ENCODE measurements around the gene EPM2A.
"Not testable (repeated sequence)": the region's sequence is repeated elsewhere in the genome, so short reads cannot be mapped to it uniquely, and the experiment has no call there.

EPM2A gene

DNA sequence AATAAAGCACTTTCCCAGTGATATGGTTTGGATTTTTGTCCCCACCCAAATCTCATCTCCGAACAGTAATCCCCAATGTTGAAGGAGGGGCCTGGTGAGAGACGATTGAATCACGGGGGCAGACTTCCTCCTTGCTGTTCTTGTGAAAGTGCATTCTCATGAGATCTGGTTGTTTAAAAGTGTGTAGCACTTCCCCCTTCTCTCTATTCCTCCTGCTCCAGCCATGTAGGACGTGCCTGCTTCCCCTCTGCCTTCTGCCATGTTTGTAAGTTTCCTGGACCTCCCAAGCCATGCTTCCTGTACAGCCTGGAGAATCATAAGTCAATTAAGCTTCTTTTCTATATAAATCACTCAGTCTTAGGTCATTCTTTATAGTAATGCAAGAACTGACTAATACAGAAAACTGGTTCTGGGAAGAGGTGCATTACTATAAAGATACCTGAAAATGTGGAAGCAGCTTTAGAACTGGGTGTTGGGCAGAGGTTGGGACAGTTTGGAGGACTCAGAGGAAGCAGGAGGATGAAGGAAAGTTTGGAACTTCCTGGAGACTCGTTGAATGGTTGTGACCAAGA lies 7.4 kb downstream of the EPM2A start:
- TF ChIP-seq JUND (IDR thresholded peaks at IDR 0.05; ENCODE audit: low read depth): no peak
- no peak for DNase-seq (ENCODE audit: low read depth in 1 of 2, low spot score in 1 of 2)
- in situ Hi-C loops (cut with HindIII; ENCODE audit: low pct_unique_long_range_greater_than_20kb, low sequenced_read_pairs): no loop called here

DNA sequence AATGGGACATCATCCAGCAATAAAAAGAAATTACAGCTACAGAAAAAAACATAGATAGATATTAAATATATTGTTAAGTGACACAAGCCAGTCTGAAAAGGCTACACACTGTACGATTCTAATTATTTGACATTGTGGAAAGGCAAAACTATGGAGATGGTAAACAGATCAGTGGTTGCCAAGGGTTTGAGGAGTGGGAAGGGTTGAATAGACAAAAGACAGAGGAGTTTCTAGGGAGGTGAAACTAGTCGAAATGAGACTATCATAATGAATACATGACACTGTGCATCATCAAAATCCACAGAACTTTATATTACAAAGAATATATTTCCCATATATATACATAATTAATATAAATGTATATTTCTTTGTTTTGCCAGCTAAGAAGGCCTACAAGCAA lies 9.8 kb downstream of the EPM2A start:
- no peak for DNase-seq (ENCODE audit: low read depth in 1 of 2, low spot score in 1 of 2)
- in situ Hi-C loops (cut with HindIII; ENCODE audit: low pct_unique_long_range_greater_than_20kb, low sequenced_read_pairs): no loop called here
- no peak for TF ChIP-seq JUND (IDR thresholded peaks at IDR 0.05; ENCODE audit: low read depth)

DNA sequence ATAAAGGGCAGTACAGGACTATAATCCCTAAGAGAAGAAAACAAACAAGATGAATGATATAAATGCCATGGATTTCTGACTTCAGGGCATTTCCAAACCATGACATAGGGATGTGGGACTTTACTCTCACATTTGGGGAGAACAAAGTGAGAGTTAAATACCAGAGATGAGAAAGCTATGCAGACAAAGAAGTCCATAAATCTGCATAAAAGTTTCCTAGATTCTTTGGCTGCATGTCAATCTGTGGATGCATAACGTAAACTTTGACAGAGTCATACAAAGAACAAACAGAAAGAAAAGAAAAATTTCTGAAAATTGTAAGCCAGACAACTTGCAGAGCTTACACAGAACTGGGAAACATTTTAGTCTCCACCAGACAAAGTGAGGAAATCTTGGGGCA lies 11.7 kb downstream of the EPM2A start:
- in situ Hi-C loops (cut with HindIII; ENCODE audit: low pct_unique_long_range_greater_than_20kb, low sequenced_read_pairs): no loop called here
- no peak for TF ChIP-seq JUND (IDR thresholded peaks at IDR 0.05; ENCODE audit: low read depth)
- peak in 1 of 2 experiments; percentile 19 for DNase-seq (ENCODE audit: low read depth in 1 of 2, low spot score in 1 of 2)

DNA sequence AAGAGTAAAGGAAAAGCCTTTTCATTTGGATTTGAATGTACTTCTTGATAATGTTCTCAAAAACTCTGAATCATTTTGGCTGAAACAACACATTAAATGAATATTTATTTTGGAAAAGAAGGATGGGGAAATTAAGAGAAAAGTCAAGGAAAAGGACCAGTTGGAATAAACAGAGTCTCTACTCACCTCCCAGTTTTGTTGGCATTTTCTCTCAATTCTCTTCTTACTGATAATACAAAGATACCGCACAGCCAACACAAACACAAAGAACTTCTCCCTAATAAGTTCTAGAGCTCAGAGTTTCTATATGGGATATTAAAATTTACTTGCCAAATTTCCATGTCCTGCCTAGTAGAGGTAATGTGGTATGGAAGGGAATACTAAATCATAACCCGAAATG lies 13.1 kb downstream of the EPM2A start:
- in situ Hi-C loops (cut with HindIII; ENCODE audit: low pct_unique_long_range_greater_than_20kb, low sequenced_read_pairs): no loop called here
- no peak for TF ChIP-seq JUND (IDR thresholded peaks at IDR 0.05; ENCODE audit: low read depth)
- DNase-seq (ENCODE audit: low read depth in 1 of 2, low spot score in 1 of 2): no peak

DNA sequence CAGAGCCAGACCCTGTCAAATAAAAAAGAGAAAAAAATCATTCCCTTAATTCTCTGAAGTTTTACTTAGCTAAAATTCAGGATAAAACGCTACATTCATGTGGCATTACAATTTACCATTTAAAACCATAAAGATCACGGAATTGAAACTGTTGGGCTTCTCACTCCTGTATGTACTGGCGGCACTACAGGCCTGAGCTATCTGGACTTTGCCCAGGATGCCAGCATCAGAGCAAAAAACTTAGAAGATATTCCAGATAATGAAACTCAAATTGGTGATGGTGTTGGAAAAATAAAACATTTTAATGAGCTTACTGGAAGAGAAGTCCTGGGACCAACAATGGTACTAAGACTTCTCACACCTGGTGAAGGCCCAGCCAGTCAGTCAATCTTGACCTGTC lies 14.2 kb downstream of the EPM2A start:
- no peak for DNase-seq (ENCODE audit: low read depth in 1 of 2, low spot score in 1 of 2)
- no peak for TF ChIP-seq JUND (IDR thresholded peaks at IDR 0.05; ENCODE audit: low read depth)
- in situ Hi-C loops (cut with HindIII; ENCODE audit: low pct_unique_long_range_greater_than_20kb, low sequenced_read_pairs): no loop called here

DNA sequence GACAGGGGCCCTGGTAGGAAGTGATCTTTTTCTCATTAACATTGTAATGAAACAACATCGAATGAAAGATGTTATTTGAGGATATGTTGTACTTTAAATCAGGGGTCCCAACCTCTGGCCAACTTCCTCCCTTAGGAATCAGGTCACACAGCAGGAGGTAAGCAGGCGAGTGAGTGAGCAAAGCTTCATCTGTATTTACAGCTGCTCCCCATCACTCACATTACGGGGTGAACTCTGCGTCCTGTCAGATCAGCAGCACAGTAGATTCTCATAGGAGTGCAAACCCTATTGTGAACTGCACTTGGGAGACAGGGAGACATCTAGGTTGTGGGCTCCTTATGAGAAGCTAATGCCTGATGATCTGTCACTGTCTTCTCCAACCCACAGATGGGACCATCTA lies 19.9 kb downstream of the EPM2A start:
- no peak for DNase-seq (ENCODE audit: low read depth in 1 of 2, low spot score in 1 of 2)
- in situ Hi-C loops (cut with HindIII; ENCODE audit: low pct_unique_long_range_greater_than_20kb, low sequenced_read_pairs): no loop called here
- TF ChIP-seq JUND (IDR thresholded peaks at IDR 0.05; ENCODE audit: low read depth): no peak

DNA sequence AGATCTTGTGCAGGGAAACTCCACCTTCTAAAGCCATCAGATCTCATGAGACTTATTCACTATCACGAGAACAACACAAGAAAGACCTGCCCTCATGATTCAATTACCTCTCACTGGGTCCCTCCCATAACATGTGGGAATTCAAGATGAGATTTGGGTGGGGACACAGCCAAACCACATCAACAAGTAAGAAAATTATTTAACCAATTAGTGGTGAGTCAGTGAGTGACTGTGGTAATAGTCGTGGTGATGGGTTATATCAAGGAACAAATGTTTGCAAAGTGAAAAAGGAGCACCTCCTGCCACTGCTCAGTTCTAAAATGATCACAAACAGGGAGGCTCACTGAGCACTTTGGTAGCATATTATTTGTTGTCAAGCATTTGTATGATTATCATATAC lies 20.6 kb downstream of the EPM2A start:
- no peak for TF ChIP-seq JUND (IDR thresholded peaks at IDR 0.05; ENCODE audit: low read depth)
- no peak for DNase-seq (ENCODE audit: low read depth in 1 of 2, low spot score in 1 of 2)
- in situ Hi-C loops (cut with HindIII; ENCODE audit: low pct_unique_long_range_greater_than_20kb, low sequenced_read_pairs): no loop called here

DNA sequence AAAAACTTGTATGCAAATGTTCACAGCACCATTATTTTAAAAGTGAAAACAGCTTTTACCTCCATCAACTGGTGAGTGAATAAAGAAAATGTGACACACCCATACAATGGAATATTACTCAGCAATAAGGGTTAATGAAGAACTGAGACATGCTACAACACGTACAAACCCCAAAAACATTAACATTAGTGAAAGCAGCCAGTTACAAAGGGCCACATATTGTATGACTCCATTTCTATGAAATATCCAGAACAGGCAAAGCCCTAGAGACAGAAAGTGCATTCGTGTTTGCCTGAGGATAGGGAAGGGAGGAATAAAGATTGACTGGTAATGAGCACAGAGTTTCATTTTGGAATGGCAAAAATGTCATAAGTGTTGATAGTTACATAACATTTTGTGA lies 21.5 kb downstream of the EPM2A start:
- in situ Hi-C loops (cut with HindIII; ENCODE audit: low pct_unique_long_range_greater_than_20kb, low sequenced_read_pairs): no loop called here
- DNase-seq (ENCODE audit: low read depth in 1 of 2, low spot score in 1 of 2): no peak
- TF ChIP-seq JUND (IDR thresholded peaks at IDR 0.05; ENCODE audit: low read depth): no peak

DNA sequence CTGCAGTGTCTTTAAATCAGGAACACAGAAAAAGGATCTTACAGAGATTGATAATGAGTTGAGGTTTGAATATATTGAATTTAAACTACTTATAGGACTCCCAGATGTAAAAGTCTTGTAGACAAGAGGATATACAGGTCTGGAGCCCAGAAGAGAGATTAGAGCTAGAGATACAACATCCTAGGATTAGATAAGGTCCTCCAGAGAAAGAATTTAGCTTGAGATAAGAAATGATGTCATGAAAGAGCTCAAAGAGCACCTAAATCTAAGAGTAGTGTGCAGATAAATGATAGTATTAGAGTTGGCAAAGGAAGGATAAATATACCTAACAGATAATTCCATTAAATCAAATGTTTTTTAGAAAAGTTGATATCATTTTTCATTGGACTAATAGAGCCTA lies 23.9 kb downstream of the EPM2A start:
- in situ Hi-C loops (cut with HindIII; ENCODE audit: low pct_unique_long_range_greater_than_20kb, low sequenced_read_pairs): no loop called here
- DNase-seq (ENCODE audit: low read depth in 1 of 2, low spot score in 1 of 2): no peak
- TF ChIP-seq JUND (IDR thresholded peaks at IDR 0.05; ENCODE audit: low read depth): no peak

DNA sequence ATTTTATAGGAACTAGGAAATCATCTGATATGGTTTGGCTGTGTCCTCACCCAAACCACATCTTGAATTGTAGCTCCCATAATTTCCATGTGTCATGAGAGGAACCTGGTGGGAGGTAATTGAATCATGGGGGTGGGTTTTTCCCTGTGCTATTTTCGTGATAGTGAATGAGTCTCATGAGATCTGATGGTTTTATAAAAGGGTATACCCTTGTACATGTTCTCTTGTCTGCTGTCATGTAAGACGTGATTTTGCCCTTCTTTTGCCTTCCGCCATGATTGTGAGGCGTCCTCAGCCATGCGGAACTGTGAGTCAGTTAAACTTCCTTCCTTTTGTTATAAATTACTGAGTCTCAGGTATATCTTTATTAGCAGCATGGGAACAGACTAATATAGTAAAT lies 27.9 kb downstream of the EPM2A start:
- in situ Hi-C loops (cut with HindIII; ENCODE audit: low pct_unique_long_range_greater_than_20kb, low sequenced_read_pairs): no loop called here
- DNase-seq (ENCODE audit: low read depth in 1 of 2, low spot score in 1 of 2): no peak
- TF ChIP-seq JUND (IDR thresholded peaks at IDR 0.05; ENCODE audit: low read depth): no peak

DNA sequence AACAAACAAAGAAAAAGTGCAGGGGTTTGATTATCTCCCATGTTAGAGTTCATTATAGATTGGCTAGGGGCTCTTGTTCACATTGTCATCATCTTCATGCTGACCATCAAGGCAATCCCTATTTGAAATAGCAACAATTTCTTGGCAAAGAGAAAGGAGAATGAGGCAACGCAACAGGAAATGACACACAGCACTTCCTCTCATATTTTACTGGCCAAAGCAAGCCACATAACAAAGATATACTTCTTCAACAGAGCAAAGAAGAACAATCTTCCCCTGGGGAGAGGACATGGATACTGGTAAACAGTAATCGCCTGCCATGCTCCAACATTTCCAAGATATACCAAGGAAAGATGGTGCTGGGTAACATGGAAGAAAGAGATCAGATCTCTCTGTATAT lies 29.8 kb downstream of the EPM2A start:
- in situ Hi-C loops (cut with HindIII; ENCODE audit: low pct_unique_long_range_greater_than_20kb, low sequenced_read_pairs): no loop called here
- no peak for DNase-seq (ENCODE audit: low read depth in 1 of 2, low spot score in 1 of 2)
- no peak for TF ChIP-seq JUND (IDR thresholded peaks at IDR 0.05; ENCODE audit: low read depth)

DNA sequence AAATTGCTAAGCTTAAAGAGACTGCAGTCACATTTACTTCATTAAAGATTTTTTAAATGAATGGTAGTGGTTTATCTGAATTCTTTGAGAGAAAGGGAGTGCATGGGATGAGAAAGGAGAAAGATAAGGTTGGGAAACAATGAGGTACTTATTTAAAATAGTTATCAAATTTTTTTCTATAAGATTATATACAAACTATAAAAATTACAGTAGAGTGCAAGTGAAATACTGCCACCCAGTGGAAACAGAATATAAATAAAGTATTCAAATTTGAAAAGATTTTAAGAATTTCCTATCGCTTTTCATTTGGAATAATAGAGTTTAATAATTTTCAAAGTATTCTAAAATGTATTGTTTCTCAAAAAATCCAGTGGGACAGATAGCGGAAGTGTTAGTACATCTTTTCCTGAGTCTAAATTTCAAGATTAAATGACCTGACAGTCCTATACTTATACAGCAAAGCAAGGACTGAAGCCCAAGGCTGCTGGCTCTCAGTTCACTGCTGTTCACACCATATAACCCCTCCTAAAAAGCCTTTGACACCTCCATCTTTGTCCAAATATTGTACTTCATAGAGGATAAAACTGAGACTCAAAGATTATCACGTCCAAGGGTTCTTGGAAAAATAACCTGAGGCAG lies 31.1 kb downstream of the EPM2A start:
- no peak for DNase-seq (ENCODE audit: low read depth in 1 of 2, low spot score in 1 of 2)
- in situ Hi-C loops (cut with HindIII; ENCODE audit: low pct_unique_long_range_greater_than_20kb, low sequenced_read_pairs): no loop called here
- TF ChIP-seq JUND (IDR thresholded peaks at IDR 0.05; ENCODE audit: low read depth): no peak

DNA sequence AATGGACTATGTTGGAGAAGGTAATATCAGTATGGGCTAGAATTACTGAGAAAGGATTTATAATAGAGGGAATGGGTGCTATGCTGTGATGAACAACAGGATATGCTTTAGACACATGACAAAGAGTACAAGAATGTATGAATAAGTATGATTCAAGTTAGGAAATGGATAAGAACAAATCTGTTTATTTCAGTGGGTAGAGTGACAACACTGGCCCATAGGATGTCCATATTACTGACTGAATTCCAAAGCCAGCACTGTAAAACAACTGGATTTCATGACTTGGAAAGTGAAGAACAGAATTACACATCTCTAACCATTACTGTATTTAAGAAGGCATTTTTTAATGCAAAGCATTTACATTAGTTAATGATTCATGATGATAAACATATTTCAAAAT lies 35.9 kb downstream of the EPM2A start:
- DNase-seq (ENCODE audit: low read depth in 1 of 2, low spot score in 1 of 2): no peak

DNA sequence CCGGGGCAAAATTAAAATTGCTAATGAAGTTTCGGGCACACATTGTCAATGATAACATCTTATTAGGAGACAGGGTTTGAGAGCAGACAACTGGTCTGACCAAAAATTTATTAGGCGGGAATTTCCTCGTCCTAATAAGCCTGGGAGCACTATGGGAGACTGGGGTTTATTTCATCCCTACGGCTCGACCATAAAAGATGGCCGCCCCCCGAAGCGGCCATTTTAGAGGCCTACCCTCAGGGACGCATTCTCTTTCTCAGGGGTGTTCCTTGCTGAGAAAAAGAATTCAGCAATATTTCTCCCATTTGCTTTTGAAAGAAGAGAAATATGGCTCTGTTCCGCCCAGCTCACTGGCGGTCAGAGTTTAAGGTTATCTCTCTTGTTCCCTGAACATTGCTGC lies 37.9 kb downstream of the EPM2A start:
- DNase-seq (ENCODE audit: low read depth in 1 of 2, low spot score in 1 of 2); in situ Hi-C loops (cut with HindIII; ENCODE audit: low pct_unique_long_range_greater_than_20kb, low sequenced_read_pairs): not testable (repeated sequence)

More for the DNA sequence above, 35.9 kb downstream of the EPM2A start:
- TF ChIP-seq JUND (IDR thresholded peaks at IDR 0.05; ENCODE audit: low read depth): no peak
- in situ Hi-C loops (cut with HindIII; ENCODE audit: low pct_unique_long_range_greater_than_20kb, low sequenced_read_pairs): no loop called here
